Activated naive CD4-positive, alpha-beta T cell treated with anti-CD3 and anti-CD28 coated beads, Interleukin-2, amount 50 U/mL, for 24 hours (primary cell): ENCODE measurements around the gene COX5A.
"Not testable (repeated sequence)": the region's sequence is repeated elsewhere in the genome, so short reads cannot be mapped to it uniquely, and the experiment has no call there.

Source experiments
- H3K27ac Mint-ChIP-seq: one replicate; pipeline ENCODE4 v1.8.0; 2021; ENCODE audit warnings: mild to moderate bottlenecking, mixed read lengths
- H3K27me3 Mint-ChIP-seq: one replicate; pipeline ENCODE4 v1.8.0; 2021; ENCODE audit warnings: mixed read lengths
- H3K36me3 Mint-ChIP-seq: one replicate; pipeline ENCODE4 v1.8.0; 2021; ENCODE audit warnings: mixed read lengths
- H3K4me1 Mint-ChIP-seq: one replicate; pipeline ENCODE4 v1.8.0; 2021; ENCODE audit warnings: mixed read lengths
- H3K4me3 Mint-ChIP-seq: one replicate; pipeline ENCODE4 v1.8.0; 2021; ENCODE audit warnings: mild to moderate bottlenecking, mixed read lengths
- H3K9me3 Mint-ChIP-seq: one replicate; pipeline ENCODE4 v1.8.0; 2021; ENCODE audit warnings: mixed read lengths

Gene COX5A

GRCh38 chr15:74894383-74894782, 43.5 kb downstream of the COX5A start:
- H3K27me3 Mint-ChIP-seq, H3K9me3 Mint-ChIP-seq, H3K4me3 Mint-ChIP-seq, H3K36me3 Mint-ChIP-seq: not testable (repeated sequence)
- peaks cover 42% of the 10 kb centered on the region for H3K4me1 Mint-ChIP-seq
- H3K27ac Mint-ChIP-seq: peak overlapping the region; percentile 30

- Mint-ChIP-seq H3K27ac (peak overlapping the region; percentile 89), H3K9me3 (no peaks in the 10 kb centered on the region), H3K27me3 (no peaks in the 10 kb centered on the region), H3K36me3 (peaks cover 5% of the 10 kb centered on the region), H3K4me1 (peaks cover 47% of the 10 kb centered on the region), H3K4me3 (peak overlapping the region; percentile 30)
Measured at GRCh38 chr15:74893627-74894026, 44.2 kb downstream of the COX5A start.

GRCh38 chr15:74892931-74893330, 44.9 kb downstream of the COX5A start:
- no peak overlapping the region for H3K4me3 Mint-ChIP-seq
- H3K27me3 Mint-ChIP-seq: no peaks in the 10 kb centered on the region
- peaks cover 5% of the 10 kb centered on the region for H3K36me3 Mint-ChIP-seq
- H3K27ac Mint-ChIP-seq: peak overlapping the region; percentile 85
- H3K4me1 Mint-ChIP-seq: peaks cover 47% of the 10 kb centered on the region
- H3K9me3 Mint-ChIP-seq: no peaks in the 10 kb centered on the region

- Mint-ChIP-seq H3K4me1 (peaks cover 47% of the 10 kb centered on the region), H3K4me3 (no peak overlapping the region), H3K27ac (no peak overlapping the region), H3K27me3 (no peaks in the 10 kb centered on the region), H3K9me3 (no peaks in the 10 kb centered on the region), H3K36me3 (peaks cover 5% of the 10 kb centered on the region)
Measured at GRCh38 chr15:74892313-74892712, 45.6 kb downstream of the COX5A start.

- H3K27me3 Mint-ChIP-seq: no peaks in the 10 kb centered on the region
- H3K9me3 Mint-ChIP-seq: no peaks in the 10 kb centered on the region
- peaks cover 5% of the 10 kb centered on the region for H3K36me3 Mint-ChIP-seq
- peak overlapping the region; percentile 0 for H3K4me3 Mint-ChIP-seq
- H3K27ac Mint-ChIP-seq: no peak overlapping the region
- peaks cover 47% of the 10 kb centered on the region for H3K4me1 Mint-ChIP-seq
Measured at GRCh38 chr15:74891469-74891868, 46.4 kb downstream of the COX5A start.

- Mint-ChIP-seq H3K9me3 (no peaks in the 10 kb centered on the region), H3K27me3 (no peaks in the 10 kb centered on the region), H3K4me1 (peaks cover 47% of the 10 kb centered on the region)
Measured at GRCh38 chr15:74890665-74890960, 47.3 kb downstream of the COX5A start.

GRCh38 chr15:74889883-74890664, 47.8 kb downstream of the COX5A start, which contains the start of gene MPI:
Gene MPI (plus strand): TSS chr15:74890042. CDS start chr15:74890074, 32 bp downstream.
- H3K27me3 Mint-ChIP-seq: no peaks in the 10 kb centered on the region
- peak within 1 kb of the TSS; percentile 95 for H3K4me3 Mint-ChIP-seq
- peak within 1 kb of the TSS; percentile 94 for H3K27ac Mint-ChIP-seq
- H3K9me3 Mint-ChIP-seq: no peaks in the 10 kb centered on the region
- H3K4me1 Mint-ChIP-seq: peaks cover 47% of the 10 kb centered on the region
- H3K36me3 Mint-ChIP-seq: peaks cover 5% of the 10 kb centered on the region

More at GRCh38 chr15:74890665-74890960, 47.3 kb downstream of the COX5A start:
- H3K36me3 Mint-ChIP-seq: peaks cover 5% of the 10 kb centered on the region
- H3K27ac Mint-ChIP-seq: peak overlapping the region; percentile 46
- peak overlapping the region; percentile 95 for H3K4me3 Mint-ChIP-seq

- peaks cover 5% of the 10 kb centered on the region for H3K36me3 Mint-ChIP-seq
- H3K4me1 Mint-ChIP-seq: peaks cover 47% of the 10 kb centered on the region
- H3K4me3 Mint-ChIP-seq: peak overlapping the region; percentile 95
- H3K9me3 Mint-ChIP-seq: no peaks in the 10 kb centered on the region
- H3K27ac Mint-ChIP-seq: peak overlapping the region; percentile 94
- H3K27me3 Mint-ChIP-seq: no peaks in the 10 kb centered on the region
Measured at GRCh38 chr15:74889390-74889882, 48.4 kb downstream of the COX5A start.

GRCh38 chr15:74888716-74889115, 49.2 kb downstream of the COX5A start:
- H3K9me3 Mint-ChIP-seq: no peaks in the 10 kb centered on the region
- H3K4me1 Mint-ChIP-seq: peaks cover 43% of the 10 kb centered on the region
- H3K36me3 Mint-ChIP-seq: peaks cover 3% of the 10 kb centered on the region
- peak overlapping the region; percentile 95 for H3K4me3 Mint-ChIP-seq
- H3K27me3 Mint-ChIP-seq: no peaks in the 10 kb centered on the region
- peak overlapping the region; percentile 94 for H3K27ac Mint-ChIP-seq

- not testable (repeated sequence) for H3K36me3 Mint-ChIP-seq, H3K27me3 Mint-ChIP-seq, H3K9me3 Mint-ChIP-seq, H3K27ac Mint-ChIP-seq, H3K4me3 Mint-ChIP-seq
- H3K4me1 Mint-ChIP-seq: peaks cover 33% of the 10 kb centered on the region
Measured at GRCh38 chr15:74887537-74888193, 50.2 kb downstream of the COX5A start.

- H3K27ac Mint-ChIP-seq: no peak overlapping the region
- H3K4me1 Mint-ChIP-seq: peaks cover 13% of the 10 kb centered on the region
- H3K27me3 Mint-ChIP-seq: no peaks in the 10 kb centered on the region
Measured at GRCh38 chr15:74885461-74885860, 52.4 kb downstream of the COX5A start.

GRCh38 chr15:74884428-74885223, 53.2 kb downstream of the COX5A start:
- no peak overlapping the region for H3K27ac Mint-ChIP-seq
- no peaks in the 10 kb centered on the region for H3K36me3 Mint-ChIP-seq
- no peaks in the 10 kb centered on the region for H3K27me3 Mint-ChIP-seq
- H3K4me3 Mint-ChIP-seq: no peak overlapping the region
- H3K4me1 Mint-ChIP-seq: peaks cover 8% of the 10 kb centered on the region
- no peaks in the 10 kb centered on the region for H3K9me3 Mint-ChIP-seq

More at GRCh38 chr15:74885461-74885860, 52.4 kb downstream of the COX5A start:
- Mint-ChIP-seq H3K4me3 (no peak overlapping the region), H3K9me3 (no peaks in the 10 kb centered on the region), H3K36me3 (no peaks in the 10 kb centered on the region)

- Mint-ChIP-seq H3K9me3 (no peaks in the 10 kb centered on the region), H3K36me3 (no peaks in the 10 kb centered on the region), H3K4me3 (no peak overlapping the region), H3K27ac (no peak overlapping the region), H3K27me3 (no peaks in the 10 kb centered on the region), H3K4me1 (no peaks in the 10 kb centered on the region)
Measured at GRCh38 chr15:74882528-74882927, 55.3 kb downstream of the COX5A start.

GRCh38 chr15:74878273-74878672, 59.6 kb downstream of the COX5A start:
- Mint-ChIP-seq H3K4me3 (no peak overlapping the region), H3K4me1 (peaks cover 5% of the 10 kb centered on the region), H3K9me3 (no peaks in the 10 kb centered on the region), H3K36me3 (no peaks in the 10 kb centered on the region), H3K27me3 (no peaks in the 10 kb centered on the region), H3K27ac (no peak overlapping the region)

GRCh38 chr15:74873756-74874424, 64.0 kb downstream of the COX5A start:
- no peaks in the 10 kb centered on the region for H3K27me3 Mint-ChIP-seq
- H3K36me3 Mint-ChIP-seq: peaks cover 3% of the 10 kb centered on the region
- H3K9me3 Mint-ChIP-seq: no peaks in the 10 kb centered on the region
- peaks cover 43% of the 10 kb centered on the region for H3K4me1 Mint-ChIP-seq
- peak overlapping the region; percentile 91 for H3K27ac Mint-ChIP-seq
- peak overlapping the region; percentile 99 for H3K4me3 Mint-ChIP-seq
